NCI-H187 treated with DMSO at 0.1 percent for 48 hours (cell line): Measurements from ENCODE around the gene SP8.
A peak's percentile ranks its signal among the peaks of the same experiment; 100 is the strongest.
"Not testable (repeated sequence)": the region's sequence is repeated elsewhere in the genome, so short reads cannot be mapped to it uniquely, and the experiment has no call there.

Source experiments
- DNase-seq: peaks from one replicate; lab custom pipeline; 2025; lab: John Stamatoyannopoulos, UW

The SP8 gene

DNA sequence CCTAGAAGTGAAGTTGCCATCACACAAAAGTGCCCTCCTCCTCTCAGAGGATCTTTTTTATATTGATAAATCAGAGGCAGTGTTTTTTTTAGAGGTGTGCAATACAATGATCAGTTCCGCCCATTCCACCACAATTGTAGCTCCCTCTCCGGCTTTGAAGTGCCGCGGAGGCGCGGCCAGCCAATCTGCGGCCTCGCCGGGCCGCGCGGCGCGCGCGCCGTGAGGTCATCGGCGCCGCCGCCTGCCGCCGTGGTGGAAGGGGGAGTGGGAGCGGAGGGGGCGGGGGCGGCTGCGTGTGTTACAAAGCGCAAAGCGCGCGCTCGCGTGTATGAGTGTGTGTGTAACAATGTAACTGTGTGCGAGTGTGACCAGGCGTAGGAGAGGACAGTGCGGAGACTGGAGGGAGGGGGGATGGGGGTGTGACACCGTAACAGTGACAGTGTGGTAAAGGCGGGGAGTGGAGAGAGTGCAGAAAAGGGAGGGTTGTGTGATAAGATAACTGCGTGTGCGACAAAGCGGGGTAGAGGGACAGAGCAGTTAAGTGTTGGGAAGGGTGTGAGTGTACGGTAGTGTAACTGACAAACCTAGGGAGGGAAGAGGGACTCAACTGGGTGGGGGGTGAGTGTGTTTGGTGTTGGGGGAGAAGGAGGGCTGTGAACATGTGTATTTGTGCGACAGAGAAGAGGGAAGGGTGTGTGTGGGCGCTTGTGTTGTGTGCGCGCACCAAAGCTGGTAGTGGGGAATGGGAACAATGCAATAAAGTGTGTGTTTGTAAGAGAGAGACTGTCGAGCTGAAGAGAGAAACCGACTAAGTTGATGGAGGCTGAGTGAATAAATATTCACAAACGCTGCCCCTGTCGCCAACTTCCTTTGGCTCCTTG is at the start of gene SP8:
Gene SP8 (minus strand): TSS at position 108 of the 881 bp plus-strand sequence. CDS start 88 bp downstream, at position 20.
- peak; percentile 77 for DNase-seq

DNA sequence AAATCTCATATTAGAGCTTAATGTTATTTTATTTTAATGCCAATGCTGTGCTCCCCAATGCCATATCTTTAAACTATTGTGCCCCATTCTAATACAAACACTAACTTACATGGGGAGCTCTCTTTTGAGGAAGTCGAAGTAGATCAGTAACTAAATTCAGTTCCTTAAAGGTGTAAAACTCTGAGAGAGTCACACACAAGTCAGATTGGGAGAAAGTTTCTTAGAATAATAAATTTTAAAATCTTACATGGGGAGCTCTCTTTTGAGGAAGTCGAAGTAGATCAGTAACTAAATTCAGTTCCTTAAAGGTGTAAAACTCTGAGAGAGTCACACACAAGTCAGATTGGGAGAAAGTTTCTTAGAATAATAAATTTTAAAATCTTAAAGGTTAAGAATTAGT is 49.7 kb upstream of the SP8 start:
- not testable (repeated sequence) for DNase-seq

DNA sequence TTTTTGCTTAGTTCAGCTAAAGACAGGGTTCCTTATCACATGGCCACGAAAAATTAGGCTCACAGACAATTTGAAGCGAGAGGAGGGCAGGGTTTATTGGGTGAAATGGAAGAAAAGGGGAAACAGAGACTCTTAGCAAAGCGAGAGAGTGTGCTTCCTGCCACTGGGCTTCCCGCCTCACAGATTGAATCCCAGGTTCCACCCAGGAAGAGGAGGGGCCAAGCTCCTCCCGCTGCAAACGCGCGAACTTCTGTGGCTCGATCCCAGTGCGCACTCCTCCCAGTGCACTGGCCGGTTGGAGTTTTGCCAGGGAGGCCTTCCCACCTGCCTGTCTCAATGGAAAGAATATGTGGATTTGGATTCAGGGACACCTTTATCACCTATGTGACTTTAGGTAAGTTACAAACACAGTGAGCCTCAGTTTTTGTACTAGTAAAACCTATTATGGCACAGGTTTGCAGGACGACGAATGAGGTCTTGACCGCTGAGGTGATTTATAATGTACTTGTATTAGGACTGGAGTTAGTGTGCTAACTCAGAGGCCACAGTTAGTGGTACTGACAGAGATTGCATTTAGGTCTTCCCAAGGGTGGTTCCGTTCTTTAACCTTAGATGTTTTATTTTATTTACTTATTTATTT is 48.5 kb upstream of the SP8 start:
- no peak for DNase-seq

DNA sequence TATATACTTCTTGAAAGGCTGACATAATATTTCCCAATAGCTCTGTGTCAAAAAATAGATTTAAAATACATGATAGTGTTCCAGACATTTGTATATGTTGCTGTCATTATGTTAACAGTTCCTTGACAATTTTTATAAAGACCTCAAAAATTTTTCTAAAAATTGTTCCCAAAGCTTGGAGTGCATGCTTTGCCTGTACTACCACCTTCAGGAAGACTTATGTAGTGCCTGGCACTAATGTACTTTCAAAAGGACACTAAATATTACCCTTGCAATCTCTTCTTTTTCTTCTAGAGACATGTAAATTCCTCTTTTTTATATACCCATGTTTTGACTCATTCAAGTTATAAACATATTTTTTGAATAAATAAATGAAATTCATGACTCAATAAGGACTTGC is 48.0 kb upstream of the SP8 start:
- DNase-seq: no peak

DNA sequence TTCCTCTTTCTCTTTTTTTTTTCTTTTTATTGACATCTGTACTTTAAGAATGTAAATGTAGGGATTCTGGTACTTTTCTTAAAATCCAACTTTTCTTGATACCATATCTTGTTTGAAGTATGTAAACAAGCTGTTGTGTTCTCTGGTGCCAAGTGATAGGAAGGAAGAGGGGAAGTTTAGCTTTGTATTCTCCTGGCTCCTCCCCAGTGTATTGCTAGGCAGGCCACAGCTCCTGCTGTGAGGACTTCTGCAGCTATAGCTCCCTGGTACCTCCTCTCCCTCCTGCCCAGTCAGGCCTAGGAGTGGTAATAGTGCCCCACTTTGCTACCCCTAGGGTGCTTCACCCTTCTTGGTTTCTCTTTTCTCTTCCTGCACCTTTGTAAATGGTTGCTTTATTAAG is 45.3 kb upstream of the SP8 start:
- DNase-seq: no peak

DNA sequence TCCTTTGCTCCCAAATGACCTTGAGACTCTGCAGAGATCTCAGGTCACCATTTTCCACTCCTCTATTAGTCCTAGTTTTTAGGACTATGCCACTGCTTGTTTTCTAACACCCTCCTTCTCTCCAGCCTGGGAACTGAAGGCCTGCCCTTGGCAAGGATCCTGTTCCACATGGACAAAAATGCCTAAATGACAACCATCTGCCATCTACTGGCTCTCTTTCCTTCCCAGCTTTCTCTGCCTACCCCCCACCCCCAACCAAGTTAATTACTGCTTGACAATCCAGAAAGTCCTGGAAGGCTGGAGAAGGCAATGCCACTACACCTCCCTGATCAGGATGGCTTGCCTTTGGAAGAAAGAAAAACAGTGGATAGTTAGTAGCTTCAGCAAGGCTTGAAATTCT is 44.8 kb upstream of the SP8 start:
- no peak for DNase-seq

DNA sequence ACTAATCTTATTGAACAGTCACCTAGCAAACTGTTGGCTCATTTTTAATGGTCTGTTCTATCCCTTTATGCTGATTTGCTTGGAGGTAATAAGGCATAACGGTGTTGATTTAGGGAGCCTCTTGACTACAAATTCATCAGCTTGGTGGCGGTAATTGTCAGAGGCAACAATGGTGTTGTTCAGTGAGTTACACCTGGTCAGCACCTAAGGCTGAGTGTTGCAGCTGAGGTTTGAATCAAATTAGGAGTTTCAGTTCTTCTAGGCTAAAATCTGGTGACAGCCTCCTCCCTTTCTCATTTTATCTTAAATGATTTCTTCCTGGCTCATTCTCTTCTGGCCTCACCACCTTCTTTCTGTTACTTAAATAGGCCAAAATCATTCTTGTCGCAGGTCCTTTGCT is 42.3 kb upstream of the SP8 start:
- peak; percentile 48 for DNase-seq

DNA sequence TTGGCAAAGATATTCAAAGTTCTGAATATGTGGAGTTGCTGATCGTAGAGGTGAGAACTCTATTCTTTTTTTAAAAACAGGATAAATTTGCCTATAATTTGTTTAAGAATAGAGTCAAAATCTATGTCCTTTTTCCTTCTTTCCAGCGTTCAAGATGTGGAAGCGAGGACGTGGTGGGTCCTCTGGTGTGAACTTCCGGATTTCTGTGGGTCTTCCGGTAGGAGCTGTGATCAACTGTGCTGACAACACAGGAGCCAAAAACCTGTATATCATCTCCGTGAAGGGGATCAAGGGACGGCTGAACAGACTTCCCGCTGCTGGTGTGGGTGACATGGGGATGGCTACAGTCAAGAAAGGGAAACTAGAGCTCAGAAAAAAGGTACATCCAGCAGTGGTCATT is 40.5 kb upstream of the SP8 start:
- no peak for DNase-seq

DNA sequence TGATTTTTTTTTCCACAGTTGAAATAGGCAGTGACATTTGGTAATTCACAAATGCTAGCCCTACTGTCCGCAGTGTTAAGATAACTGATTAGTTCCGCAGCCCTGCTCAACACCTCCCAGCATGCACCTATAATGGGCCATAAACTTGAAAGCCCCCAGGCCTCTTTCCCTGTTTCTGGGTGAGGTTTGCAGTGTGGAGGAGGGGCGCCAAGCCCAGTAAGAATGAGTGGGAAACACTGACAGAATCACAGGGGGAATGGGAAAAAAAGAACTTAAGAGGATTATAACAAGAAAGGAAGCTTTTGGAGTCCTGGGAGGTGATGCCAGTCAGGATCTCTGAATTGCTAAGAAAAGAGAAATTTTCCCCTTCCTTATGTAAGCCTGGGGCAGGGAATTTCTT is 39.6 kb upstream of the SP8 start:
- DNase-seq: no peak

DNA sequence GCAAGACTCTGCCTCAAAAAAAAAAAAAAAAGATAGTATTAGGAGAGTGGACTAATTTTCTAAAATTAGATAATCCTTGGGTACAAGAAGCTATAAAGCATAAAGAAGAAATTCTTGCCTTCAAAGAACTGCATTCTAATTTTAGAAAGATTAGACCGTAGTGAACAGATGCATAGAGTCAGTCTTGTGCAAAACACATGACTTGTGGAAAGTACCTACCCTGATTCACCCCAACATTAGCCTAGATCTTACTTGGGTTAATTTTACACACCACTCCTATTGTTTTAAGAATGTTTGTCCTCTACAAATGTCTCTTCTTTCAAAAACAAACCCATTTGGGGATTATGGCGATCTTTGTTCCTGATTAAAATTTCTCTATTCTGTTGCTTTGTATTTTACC is 38.9 kb upstream of the SP8 start:
- DNase-seq: no peak

DNA sequence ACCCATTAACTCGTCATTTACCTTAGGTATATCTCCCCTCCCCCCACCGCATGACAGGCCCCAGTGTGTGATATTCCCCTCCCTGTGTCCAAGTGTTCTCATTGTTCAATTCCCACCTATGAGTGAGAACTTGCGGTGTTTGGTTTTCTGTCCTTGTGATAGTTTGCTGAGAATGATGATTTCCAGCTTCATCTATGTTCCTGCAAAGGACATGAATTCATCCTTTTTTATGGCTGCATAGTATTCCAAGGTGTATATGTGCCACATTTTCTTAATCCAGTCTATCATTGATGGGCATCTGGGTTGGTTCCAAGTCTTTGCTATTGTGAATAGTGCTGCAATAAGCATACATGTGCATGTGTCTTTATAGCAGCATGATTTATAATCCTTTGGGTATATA is 34.7 kb upstream of the SP8 start:
- DNase-seq: not testable (repeated sequence)

DNA sequence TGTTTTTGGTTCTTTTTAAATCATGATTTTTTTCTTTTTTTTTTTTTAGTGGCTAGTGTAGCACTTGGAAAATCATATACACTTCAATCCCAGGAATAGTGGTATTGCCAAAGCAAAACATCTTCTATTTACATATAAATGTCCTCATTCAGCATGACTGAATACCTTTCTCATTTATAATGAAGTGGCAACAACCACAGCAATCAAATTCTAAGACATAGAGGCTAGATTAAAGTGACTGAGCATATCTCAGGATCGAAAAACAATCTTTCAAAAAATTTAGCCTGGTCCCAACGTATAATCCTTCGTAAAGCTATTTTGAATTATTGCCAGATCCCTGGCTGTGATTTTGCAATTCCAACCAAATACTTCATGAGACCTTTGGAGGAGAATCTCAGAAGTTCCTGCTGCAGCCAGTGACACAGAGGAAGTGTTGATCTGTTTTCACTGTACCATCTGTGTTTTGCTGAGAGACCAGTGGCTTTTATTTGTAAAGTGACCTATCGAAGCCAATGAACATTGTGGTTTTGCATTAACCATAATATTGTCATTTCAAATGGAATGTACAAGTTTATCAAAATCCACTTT is 29.8 kb upstream of the SP8 start:
- DNase-seq: no peak

DNA sequence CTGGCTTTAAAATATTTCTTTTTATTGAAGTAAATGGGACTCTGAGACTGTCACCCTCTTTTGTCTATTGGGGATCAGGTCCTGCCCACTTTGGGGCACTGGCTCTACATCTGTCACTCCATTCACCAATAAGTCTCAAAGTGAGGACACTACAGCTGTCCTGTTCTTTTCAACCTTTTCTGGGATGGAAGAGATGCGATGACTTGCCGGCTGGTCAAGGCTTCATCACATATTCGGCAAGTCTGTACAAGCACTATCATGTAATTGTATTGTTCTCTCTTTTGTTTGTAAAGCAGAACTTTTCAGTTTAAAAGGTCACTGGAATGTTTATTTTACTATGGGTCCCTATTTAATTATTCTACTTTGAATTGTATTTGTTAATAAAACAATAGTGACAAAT is 17.7 kb upstream of the SP8 start:
- no peak for DNase-seq

DNA sequence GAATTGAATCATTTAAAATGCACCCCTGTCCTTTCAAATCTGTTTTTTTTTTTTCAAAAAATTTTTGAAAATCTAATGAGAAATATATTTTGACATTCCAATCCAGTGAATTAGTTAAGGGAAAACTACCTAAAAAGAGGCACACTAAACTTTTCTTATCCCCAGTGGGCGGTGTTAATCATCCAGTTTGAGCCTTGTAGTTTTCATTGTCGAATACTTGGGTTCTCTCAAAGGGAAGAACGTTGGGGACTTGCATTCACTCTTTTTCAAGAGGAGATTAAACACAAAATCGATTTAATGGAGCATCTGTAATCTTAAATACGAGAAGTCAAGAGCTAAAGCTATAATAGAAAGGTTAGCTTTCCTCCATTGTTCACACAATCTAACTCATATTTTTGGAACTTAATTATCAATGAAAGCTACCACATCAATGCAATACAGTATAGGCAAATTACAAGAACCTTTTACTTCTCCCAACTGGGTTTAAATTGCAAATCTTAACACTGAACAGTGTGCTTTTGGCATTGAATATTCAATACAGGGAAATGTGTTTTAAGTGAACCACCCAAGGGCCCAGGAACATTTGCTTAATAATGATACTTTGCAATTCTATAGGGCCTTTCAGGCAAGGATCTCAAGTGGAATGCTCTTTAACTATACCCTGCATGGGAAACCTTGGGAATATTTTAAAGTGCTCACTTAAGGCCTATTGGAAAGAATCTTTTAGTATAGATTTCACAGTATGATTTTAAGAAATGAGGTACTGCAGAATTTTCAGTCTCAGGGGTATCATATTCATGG is 13.1 kb upstream of the SP8 start:
- DNase-seq: no peak

DNA sequence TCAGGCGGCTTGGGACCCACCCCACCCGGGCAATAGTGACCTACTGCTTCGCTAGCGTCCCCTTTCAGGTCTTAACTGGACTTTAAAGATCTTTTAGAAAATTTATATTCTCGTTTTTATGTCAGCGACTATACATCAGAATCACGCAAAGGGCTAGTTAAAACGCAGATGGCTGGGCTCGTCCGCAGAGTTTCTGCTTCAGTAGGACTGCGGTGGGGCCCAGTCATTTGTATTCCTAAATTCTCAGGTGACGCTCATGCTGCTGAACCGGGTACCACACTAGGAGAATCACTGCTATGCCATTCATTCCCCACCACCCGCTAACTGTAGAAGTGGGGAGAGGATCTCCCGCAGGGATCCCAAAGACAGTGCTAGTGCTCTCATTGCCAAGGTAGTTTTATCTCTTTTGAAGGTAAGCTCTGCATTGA is 12.0 kb upstream of the SP8 start:
- no peak for DNase-seq

DNA sequence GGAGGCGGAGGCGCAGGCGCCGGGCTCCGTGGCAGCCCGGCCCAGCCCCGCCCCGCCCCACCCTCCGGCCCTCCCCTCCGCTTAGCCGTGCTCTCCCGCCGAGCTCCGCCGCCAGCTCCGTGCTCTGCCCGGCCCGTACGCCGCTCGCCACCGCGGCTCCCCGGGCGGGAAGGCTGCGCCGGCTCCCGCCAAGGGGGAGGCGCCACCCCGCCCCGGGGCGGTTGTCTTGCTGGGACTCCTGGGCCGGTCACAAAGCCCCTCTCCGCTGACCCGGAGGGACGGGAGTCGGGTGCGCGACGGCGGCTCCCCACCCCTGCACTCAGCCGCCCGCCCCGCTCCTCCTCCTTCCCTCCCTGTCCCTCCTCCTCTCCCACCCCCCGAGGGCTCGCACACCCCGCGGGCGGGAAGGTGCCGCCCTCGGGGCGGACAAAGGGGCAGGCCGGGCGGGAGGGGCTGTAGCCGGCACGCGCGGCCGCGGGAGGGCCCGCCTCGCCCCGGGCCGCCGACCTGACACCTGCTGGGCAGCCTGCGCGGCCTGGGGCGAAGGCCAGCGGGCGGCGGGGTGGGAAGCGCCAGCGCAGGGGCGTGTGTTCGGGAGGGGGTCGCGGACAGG is 11.5 kb upstream of the SP8 start:
- no peak for DNase-seq

DNA sequence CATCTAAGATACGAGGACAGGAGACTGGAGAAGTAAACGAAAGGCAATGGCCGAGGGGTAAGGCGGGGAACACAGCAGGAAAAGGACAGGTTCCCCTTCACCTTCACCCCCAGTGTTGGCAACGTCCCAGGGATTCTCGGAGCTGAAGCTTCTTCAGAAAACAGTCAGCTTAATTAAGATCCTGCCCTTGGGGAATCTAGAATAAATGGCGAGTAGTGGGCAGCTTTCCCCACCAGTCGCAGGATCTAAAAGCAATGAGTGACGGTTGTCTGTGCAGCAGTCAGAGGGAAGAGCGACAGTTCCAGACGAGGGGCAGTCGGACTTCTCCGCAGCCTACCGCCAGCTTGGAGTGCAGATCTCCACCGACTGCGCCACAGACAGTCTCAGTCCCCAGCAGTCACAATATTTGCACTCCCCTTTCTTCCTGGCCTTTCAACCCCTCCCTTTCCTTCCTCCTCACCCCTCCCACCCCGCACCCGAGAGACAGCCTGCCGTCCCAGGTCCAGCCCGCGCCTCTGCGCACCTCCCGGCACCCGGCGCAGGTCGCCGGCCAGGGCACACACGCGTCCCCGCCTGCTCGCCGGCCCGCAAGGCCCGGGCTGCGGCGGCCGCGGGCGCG is 10.9 kb upstream of the SP8 start:
- DNase-seq: peak; percentile 33

DNA sequence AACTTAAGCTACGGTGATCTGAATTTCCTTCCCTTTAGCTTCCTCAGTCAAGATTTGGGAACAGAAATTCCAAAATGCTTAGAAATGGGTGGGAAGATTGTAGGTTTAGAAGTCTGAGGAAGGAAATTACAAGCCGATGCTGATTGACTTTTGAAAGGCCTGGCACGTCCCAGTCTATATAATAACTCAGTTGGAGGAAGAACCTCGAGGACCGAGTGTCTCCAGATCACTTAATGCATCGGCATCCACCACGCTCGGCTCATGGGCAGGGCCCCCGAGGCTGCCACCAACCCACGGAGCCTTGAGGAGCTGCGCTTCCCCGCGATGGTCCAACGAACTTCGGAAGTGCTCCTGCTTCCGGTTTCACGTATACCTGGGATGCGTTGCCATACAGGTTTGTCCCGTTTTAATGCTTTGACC is 10.4 kb upstream of the SP8 start:
- DNase-seq: no peak

DNA sequence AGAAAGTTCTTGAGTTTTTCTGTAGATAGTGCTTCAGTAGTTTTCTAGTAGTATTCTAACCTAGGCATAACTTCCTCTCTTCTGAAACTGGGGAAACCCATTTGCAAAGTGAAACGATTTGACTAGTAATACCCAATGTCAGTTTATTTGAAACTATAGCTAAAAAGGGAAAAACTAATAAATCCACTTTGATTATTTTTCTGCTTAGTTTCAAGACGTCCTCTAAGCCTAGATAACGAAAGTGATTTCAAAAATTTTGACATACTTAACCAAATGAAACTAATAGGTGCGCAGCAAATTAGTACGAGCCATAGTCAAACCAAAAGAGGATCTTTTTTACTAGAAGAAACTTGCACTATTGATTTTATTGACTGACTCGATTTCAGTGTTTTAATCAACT is 9.8 kb upstream of the SP8 start:
- DNase-seq: no peak

DNA sequence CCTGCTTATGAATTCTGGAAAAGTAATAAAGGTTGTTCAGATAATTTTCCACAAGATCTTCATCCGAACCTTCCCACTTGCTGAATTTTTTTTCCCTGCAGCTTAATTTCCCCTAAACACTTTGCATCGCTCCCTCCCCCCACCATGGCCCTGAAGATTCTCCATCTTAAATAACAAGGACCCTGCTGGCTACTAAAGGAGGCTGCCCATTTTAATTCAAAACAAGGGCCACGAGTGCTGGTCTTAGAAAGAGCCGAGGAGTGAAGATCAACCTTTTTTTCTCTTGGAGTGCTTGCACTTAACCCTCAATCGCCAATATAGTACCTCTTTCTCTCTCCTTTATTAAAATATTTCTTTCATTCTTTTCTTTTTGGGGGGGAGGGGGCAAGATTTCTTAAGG is 9.2 kb upstream of the SP8 start:
- DNase-seq: no peak

DNA sequence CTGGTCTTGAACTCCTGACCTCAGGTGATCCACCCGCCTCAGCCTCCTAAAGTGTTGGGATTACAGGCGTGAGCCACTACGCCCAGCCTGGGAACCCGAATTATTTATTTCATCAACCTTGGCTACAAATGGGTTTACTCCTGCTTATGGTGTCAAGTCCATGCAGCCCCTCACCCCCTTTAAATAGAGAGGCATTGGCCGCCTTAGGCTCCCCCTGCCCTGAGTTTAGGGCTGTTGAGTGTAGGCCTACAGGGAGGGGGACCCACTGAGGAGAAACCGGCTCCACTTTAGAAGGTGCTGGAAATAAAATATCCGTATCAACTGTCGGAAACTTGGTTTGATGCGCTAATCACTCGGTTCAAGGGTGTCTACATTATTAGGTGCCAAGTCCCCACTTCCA is 8.7 kb upstream of the SP8 start:
- no peak for DNase-seq

DNA sequence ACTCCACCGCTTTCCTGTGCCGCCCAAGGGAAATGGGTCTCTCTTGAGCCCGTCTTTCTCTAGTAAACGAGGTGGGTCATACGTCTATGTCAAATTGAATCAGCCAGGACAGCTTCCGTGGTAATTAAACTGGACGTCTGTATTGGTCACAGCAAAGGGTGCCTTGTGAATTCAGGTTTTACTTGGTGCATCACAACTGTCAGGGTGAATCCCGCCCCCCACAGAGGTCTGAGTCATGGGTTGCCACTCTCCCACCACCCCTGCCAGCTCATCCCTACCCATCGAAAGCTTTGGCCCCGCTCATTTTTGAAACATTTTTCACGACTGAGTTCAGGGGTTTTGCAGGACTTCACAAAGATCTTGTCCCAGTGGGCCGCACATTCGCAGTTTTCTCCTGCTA is 8.0 kb upstream of the SP8 start:
- DNase-seq: no peak
